Effector CD8-positive, alpha-beta T cell (primary cell): Measurements from ENCODE around the gene TSSK6.

Experiments used
- DNase-seq: peaks from one replicate; lab custom pipeline; 2025; lab: John Stamatoyannopoulos, UW

Gene TSSK6

DNA sequence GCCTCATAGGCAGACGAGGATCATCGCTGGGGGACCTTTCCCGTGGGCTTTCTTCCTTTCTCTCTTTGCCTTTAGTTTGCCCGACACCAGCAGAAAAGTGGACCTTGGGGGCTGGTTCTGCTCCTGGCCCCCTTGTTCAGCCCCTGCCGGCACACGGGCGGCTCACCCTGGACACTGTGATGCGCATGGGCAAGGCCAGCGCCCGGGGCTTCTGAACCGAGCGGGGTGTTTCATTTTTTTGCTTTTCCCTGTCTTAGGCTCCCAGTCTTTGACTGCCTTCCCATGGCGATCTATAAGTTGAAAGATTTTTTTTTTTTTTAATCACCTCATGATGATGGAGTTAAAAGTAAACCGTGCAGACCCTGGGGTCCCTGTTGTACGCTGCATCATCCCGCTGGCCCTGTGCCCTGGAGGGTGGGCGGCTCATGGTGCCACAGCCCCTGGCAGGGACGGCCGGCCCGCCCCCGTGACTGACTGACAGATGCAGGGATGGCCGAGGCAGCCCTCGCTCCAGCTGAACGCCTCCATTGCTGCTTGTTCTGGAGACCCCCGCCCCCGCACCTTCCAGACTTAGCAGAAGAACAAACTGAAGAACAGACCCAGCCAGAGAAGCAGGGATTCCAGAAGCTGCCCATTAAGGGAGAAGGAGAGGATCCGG is 9.6 kb downstream of the TSSK6 start:
- no peak for DNase-seq

DNA sequence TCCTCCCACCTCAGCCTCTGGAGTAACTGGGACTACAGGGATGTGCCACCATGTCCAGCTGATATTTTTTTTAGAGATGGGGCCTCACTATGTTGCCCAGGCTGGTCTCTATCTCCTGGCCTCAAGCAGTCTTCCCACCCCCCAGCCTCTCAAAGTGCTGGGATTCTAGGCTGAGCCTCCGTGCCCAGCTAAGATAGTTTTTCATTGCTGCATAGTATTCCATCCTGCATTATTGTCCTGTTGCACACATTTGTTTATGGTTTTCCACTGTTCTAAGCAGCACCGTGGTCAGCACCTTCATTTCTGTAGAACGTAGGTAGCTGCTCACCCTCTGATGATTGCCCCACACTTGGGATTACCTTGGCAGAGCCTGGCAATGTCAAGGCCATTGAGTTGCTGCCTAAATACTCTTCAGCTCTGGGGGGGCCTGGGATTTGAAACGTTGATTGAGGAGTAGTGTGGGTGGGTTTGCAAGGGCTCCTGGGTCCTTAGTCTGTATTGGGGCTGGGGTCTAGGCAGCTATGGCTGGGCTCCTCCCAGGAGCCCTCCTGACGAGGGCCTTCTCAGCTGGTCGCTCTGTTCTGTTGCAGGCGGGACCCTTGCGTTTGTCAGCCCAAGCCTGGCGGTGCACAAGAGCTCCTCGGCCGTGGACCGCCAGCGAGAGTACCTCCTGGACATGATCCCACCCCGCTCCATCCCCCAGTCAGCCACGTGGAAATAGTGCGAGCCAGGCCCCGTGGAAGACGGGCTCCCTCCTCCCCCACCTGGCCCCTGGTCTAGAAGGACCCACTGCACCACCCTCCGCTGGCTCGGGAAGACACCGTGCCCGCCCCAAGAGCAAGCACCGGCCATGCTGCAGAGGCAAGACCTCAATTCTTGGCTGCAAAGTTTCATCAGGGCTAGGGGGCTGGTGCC is 10.3 kb downstream of the TSSK6 start:
- DNase-seq, result no peak

DNA sequence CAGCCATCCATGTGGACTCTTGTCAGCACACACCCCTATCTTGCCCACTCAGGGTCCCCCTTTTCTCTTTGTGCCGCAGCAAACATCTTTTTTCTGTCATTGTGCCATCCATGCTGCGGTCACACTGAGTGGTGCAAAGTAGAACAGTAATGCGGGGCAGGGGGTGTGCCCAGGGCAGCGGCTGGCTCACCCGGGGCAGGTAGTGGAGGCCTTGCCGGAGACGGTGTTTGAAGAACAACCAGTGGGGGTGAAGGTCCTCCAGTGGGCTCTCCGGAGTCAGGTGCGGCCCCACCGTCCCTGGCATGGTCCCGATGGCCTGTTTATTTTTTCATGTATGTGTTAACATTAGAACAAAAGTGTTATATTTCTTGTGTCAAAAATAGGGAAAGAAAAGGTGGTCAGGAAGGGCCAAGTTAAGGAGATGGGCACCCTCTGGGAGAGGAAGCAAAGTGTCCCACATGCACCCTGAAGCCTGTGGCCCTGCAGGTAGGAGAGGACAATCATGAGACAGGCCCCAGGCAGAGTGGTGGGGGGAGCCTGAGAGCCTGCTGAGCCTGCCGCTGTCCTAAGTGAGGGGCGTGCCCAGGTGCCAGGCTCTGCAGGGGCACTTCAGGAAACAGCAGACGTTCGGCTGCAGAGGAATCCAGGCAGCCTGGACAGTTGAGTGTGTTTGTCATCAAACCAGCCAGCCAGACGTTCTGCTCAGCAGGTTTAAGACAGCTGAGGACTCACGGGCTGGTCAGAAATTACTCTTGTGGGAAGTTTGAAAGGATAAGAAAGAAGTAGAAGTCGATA is 12.3 kb downstream of the TSSK6 start:
- no peak for DNase-seq

DNA sequence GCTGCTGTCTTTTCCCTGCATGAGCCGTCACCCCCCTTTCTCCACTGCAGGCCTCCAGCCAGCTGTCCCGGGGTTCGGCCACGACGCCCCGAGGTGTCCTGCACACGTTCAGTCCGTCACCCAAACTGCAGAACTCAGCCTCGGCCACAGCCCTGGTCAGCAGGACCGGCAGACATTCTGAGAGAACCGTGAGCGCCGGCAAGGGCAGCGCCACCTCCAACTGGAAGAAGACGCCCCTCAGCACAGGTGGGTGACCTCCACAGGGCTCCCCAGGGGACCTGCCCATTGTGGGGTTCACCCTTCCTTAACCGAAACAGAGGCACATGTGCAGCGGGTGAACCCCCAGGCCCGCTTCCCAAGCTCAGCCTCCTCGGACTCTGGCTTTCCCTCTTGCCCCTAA is 13.1 kb downstream of the TSSK6 start:
- DNase-seq, result no peak

DNA sequence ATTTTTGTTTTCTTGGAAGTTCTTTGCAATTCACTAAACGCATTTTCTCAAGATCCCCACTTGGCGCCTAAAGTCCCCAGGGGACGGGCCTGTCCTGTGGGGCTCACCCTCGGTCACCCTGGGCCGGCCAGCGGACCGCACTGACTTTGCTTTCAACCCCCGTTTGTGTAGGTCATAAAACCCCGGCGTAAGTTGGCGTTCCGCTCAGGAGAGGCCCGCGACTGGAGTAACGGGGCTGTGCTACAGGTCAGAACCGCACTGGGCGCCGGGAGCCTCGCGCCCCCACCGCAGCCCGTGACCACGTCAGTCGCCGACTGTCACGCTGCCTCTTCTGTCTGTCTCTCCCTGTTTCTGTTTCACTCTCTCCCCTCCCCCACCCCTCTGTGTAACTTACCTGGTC is 13.6 kb downstream of the TSSK6 start:
- DNase-seq, result no peak

DNA sequence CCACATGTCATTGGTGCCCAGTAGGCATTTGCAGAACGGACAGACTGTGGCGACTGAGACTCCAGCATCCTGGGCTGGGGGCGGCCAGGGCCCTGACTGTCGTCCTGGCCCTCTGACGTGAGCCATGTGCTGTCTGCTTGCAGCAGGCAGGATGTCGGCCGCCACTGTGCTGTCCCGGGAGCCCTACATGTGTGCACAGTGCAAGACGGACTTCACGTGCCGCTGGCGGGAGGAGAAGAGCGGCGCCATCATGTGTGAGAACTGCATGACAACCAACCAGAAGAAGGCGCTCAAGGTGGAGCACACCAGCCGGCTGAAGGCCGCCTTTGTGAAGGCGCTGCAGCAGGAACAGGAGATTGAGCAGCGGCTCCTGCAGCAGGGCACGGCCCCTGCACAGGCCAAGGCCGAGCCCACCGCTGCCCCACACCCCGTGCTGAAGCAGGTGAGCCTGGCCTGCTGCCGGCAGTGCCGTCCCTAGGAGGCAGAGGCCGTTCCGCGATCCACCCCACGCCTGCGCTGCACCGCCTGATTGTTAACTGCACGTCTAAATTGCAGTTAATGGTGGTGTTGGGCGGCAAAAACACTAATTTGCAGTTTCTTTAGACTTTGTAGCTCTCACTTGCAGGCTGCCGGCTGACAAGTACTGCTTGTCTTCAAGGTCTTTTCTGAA is 14.2 kb downstream of the TSSK6 start:
- no peak for DNase-seq

DNA sequence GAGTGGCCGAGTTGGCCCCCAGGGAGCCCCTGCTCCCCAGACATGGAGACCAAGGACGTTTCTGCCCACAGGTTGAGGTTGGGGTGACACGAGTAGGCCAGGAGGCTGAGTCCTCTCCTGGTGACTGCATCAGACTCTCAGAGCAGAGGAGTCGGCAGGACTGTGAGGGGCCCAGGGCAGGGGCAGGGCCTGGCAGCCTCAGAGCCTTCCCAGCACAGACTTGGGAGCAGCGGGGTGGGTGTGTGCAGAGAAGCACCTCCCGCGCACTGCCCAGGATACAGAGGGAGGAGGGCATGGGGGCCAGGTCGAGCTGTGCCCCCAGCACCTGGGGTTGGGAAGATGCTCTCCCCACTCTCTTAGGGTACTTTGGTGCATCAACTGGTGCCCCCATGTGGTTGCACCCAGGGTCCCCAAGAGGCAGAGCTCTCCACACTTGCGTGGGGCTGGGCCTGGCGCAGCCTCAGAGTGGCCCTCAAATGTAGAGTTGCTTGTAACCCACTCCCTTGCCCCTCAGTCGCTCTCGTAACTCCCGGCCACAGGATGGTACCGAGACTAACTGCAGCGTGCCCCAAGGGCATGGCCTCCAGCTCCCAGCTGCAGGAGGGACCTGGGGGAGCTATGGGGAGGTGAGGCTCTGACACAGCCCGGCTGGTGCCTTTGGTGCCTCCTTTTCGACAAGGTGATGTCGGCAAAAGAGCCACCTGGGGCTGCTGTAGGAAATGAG is 15.9 kb downstream of the TSSK6 start:
- DNase-seq, result no peak

DNA sequence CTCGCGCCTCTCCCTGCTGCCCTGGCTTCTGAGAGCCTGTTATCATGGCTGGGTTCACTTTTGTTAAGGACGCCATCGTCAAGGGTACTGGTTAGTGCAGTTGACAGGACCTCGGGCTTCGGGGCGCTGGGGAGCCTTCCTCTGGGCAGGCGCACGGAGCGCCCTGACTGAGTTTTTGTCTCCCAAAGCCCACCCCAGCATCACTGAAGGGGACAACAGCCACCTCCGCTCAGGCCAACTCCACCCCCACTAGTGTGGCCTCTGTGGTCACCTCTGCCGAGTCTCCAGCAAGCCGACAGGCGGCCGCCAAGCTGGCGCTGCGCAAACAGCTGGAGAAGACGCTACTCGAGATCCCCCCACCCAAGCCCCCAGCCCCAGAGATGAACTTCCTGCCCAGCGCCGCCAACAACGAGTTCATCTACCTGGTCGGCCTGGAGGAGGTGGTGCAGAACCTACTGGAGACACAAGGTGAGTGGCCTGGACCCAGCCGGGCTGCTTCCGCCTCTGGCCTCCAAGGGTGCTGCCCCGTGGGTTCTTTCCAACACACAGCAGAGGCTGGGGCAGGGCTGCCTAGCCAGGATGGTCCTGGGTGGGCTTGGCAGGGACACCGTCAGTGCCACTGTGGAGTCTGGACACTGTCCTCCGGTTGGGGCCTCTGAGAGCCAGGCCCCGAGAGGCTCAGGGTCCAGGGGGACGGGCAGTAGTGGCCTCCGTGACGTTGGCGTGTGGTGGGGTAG is 16.9 kb downstream of the TSSK6 start:
- DNase-seq, result no peak

DNA sequence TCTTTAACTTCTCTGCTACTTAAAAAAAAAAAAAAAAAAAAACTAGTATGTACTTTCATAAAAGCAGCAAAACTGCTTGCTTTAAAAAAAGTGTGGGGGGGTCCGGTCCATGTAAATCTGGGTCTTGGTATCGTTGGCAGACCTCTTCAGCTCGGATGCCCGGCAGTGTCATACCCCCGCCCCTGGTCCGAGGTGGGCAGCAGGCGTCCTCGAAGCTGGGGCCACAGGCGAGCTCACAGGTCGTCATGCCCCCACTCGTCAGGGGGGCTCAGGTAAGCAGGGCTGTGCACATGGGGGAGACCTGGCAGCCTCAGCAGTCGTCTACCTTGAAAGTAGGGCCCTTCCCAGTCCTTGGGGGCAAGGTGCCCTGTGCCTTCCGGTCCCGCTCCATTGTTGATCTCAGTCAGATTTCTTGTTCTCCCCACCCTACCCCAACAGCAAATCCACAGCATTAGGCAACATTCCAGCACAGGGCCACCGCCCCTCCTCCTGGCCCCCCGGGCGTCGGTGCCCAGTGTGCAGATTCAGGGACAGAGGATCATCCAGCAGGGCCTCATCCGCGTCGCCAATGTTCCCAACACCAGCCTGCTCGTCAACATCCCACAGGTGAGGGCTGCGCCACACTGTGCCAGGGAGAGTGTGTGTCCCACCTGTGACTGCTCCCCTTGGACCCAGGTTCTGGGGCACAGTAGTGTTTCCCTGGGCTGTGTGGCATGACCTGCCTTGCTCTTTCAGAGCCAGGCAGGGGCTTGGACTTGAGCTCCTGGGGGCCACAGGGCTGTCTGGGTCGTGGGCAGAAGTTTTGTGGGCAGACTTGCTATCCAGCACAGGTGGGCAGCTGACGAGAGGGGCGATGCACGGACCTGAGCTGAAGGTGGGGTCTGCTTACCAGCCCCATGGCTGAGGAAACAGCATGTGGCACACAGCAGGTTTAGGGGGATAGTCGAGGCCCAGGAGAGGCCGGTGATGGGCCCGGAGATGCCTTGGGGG is 19.4 kb downstream of the TSSK6 start:
- DNase-seq, result no peak

DNA sequence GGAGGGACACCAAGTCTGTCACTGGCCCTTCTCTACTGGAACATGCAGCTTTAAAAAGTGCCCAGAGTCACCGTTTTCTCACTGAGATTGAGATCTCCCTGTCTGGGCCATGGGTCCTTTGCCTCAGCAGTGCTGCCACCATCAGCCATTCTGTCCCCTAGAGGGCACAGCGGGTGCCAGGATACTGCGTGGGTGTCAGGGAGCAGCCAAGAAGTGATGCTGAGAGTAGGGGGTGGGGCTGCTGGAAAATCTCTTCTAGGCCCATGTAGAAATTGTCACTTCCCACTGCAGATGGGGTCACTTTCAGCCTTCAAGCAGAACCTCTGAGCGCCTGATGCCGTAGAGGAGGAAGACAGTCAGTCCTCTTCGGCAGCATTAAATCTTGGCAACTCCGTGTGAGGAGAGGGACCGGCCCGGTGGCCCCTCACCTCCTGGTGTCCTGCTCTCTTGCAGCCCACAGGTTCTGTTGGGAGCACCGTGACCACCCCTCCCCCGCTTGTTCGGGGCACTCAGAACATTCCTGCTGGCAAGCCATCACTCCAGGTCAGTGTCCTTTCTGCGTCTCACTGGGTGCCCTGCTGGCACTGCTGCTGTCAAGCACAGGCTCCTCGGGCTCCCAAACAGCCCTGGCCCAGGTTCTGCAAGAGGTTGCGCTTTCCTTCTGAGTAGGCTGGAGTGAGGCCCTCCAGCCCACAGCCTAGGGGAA is 21.4 kb downstream of the TSSK6 start:
- DNase-seq, result no peak

DNA sequence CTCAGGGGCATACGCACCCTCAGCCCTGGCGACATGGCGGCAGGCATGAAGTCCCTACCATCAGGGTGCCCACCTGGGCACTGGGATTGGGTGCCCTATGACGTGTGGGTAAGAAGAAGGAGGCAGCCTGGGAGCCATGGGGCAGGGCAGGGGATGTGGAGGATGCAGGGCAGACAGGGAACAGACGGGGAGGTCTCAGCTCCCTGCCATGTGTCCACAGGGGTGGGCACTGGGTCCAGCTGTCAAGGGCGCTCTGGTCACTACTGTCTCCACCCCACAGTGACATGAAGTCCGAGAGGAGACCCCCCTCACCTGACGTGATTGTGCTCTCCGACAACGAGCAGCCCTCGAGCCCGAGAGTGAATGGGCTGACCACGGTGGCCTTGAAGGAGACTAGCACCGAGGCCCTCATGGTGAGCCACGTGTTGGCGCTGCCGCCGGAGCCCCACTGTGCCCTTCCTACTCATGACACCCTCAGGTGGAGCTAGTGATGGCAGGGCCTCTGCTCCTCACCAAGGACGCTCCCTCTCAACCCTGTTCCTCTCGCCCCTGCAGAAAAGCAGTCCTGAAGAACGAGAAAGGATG is 23.2 kb downstream of the TSSK6 start:
- DNase-seq, result no peak

DNA sequence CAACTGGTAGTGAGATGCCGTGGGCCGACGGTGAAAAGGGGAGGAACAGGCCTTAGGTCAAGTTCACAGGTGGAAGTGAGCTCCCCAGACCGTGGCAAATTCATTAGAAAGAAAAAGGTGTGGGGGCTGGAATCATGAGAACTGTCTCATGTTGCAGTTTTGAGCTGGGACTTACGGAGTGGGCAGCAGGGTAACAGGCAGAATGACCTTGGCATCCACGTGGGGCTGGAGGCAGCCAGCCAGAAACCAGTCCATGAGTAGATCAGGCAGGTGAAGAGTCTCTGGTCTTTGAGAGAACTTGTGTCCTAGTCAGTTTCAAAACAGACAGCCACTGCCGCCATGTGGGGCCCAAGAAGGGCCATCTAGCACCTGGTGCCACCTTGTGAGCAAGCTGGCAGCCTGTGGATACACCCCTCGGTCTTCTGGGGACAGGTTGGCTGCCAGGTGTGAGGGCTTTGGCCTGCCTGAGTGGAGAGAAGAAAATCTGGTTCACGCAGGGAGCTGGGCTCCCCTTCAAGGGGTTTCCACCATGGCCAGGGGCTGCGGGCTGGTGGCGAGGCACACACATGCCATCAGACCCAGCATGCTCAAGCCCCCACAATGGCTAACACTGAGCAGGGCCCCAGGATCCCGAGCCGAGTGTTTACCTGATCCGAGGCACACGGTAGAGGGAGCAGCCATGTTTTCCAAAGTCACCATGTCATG is 23.9 kb downstream of the TSSK6 start:
- no peak for DNase-seq

DNA sequence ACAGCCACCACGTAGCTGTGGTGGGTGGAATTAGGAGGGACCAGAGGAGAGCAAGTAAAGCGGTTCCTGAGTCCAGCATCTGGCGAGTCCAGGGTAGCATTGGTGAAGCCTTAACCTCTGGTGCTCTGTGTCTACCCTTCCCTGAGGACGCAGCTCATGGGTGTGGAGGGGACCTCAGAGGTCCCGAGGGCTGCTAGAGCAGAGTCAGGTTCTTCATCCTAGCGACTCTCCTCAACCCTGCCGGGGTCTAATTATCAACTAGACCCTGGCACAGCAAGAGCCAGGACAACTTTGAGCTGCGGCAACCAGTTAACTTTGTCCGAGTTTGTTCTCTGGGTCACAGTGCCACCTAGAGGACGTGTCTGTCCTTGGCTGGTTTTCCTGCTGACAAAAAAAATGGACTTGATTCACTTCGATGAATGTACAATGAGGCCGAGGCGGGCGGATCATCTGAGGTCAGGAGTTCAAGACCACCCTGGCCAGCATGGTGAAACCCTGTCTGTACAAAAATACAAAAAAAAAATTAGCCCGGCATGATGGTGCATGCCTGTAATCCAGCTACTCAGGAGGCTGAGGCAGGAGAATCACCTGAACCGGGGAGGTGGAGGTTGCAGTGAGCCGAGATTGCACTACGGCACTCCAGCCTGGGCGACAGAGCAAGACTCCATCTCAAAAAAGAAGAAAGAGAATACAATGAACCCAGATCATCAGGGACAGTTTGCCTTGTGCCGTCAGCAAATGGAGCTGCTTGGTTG is 25.0 kb downstream of the TSSK6 start:
- DNase-seq, result peak; percentile 67

DNA sequence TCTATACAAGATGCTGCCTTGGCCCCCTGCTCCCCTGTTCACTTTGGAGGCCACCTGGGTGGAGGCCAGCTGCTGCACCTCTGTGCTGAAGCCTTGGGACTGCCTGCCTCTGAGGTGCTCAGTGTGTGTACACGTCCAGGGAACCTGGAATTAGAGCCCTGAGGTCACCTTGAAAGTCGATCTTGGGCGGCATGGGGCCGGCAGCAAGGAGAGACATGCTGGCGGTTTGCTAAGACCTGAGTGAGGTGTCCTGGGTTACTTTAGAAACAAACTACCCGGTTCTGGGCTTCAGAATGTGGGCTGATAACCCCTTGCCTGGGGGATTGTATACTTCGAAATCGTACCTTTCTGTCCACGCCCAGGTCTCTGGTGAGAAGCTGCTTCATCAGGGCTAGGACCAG is 25.5 kb downstream of the TSSK6 start:
- DNase-seq, result no peak

DNA sequence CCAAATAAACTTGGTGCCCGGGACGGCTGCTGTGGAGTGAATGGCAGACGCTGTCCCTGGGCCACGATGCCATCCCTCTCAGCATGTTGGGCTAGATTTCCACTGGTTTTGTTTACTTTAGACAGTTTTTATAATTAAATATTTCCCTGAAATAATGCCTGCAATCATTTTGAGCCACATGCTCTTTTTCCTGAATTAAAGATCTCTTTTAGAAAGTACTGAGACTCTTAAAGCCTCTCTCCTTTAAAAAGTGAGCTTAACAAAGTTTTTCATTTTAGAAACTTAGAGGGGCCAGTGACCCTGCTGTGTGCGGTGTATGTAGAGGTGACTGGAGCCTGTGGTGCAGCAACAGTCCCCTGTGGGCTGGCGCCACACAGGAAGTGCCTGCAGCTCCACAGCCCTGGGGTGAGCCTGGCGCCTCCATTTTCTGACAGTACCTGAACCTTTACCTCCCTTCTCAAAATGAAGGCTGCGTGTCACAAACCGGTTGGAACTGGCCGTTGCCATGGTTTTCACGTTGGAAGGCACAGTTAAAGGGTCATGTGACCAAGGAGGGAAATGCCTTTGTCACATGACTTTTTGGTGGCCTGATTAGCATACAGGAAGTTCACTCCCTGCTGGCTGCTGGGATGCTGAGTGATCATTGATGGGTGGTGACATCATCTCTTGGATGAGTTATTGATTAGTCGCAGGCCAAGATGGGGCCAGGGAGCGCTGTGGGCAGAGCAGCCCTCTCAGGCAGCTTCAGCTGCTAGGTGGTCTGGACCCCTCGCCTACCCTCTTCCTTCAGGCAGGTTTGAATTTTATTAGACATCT is 26.3 kb downstream of the TSSK6 start:
- DNase-seq, result peak; percentile 80
